ENCODE results near the gene AHSG.

- no peak for TF ChIP-seq CTCF (IDR thresholded peaks at IDR 0.05)
- TF ChIP-seq POLR2A (IDR thresholded peaks at IDR 0.05) = no peak
These were observed 51.2 kb downstream of the AHSG start for GRCh38 chr3:186664119-186664495.

Data from Peyer's patch (tissue), 4 donors.